Breast epithelium (tissue), 3 donors: ENCODE results near the gene LIPH.

ENCODE experiments used
- CTCF ChIP-seq, 3 donors: fragments of 450-650 bp; IDR thresholded peaks; one replicate each; pipeline ENCODE4 v1.5.1; 2016 to 2017; ENCODE audit warnings: antibody characterized with exemption in 3 of 3, mild to moderate bottlenecking in 3 of 3, moderate library complexity in 3 of 3
- POLR2A ChIP-seq: fragments of 450-650 bp; IDR thresholded peaks from one replicate; pipeline ENCODE4 v1.6.1; 2016; ENCODE audit warnings: antibody characterized with exemption, mild to moderate bottlenecking, moderate library complexity
- POLR2AphosphoS5 ChIP-seq, 3 donors: sonication (generic); formaldehyde crosslinking; IDR thresholded peaks; one replicate each; pipeline ENCODE4 v1.6.1; 2017; ENCODE audit warnings: antibody characterized with exemption in 3 of 3

DNA sequence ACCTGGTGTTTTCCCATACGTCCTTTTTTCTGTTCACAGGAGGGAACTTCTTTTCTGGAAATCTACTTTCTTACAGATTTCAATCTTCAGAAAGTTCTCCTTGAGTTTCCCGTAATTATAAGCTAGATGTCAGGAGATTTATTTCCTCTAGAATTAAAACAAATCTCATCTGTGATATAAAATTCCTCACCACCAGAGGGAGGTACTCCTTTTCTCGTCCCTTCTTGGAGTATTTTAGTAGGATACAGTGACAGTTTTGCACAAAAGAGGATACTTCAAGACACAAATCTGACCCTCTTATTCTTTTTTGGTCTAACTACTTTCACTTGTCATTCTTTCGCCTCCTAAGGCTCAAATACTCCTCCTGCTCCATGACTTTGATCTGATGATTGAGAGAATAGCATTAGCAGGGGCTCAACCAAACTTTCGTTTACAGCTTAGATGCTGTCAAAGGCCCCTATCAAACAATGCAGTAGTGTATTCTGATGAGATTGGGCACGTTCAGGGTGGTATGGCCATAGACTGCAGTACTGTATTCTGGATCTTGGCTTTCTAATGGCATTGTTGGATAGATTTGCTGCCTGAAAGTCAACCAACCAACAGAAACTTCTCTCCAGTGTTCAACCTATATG lies 91.6 kb downstream of the LIPH start:
- TF ChIP-seq CTCF (IDR thresholded peaks at IDR 0.05) (peak in 1 of 3 donors; percentile 16), POLR2A (no peak), POLR2AphosphoS5 (IDR thresholded peaks at IDR 0.05) (no peak)
